Lower lobe of right lung (tissue), 2 donors: ENCODE results near the gene LRCH3. TPM values are rescaled to one million over a fixed set of nuclear protein-coding genes. Genes with fewer than 3 reads are reported as not detected.

Experiments used
- ATAC-seq, 2 donors: fragments of 200-7000 bp; cut with Tn5 transposase; one replicate each; pipeline ENCODE4 v1.9.1; 2020 to 2022; ENCODE audit warnings: mild to moderate bottlenecking in 2 of 2, moderate library complexity in 2 of 2
- DNase-seq: peaks from one replicate; pipeline ENCODE4 v3.0.0-alpha.2; 2020
- H3K27ac ChIP-seq: fragments of 200-600 bp; one replicate; pipeline ENCODE4 v1.8.0; 2022
- H3K27me3 ChIP-seq: fragments of 200-600 bp; one replicate; pipeline ENCODE4 v1.8.0; 2022; ENCODE audit warnings: low read depth
- H3K36me3 ChIP-seq: fragments of 200-600 bp; one replicate; pipeline ENCODE4 v1.8.0; 2022; ENCODE audit warnings: mild to moderate bottlenecking
- H3K4me1 ChIP-seq: fragments of 200-600 bp; one replicate; pipeline ENCODE4 v1.8.0; 2022
- H3K4me3 ChIP-seq: fragments of 200-600 bp; one replicate; pipeline ENCODE4 v1.8.0; 2022; ENCODE audit warnings: mild to moderate bottlenecking
- H3K9me3 ChIP-seq: fragments of 200-600 bp; one replicate; pipeline ENCODE4 v1.8.0; 2022
- intact Hi-C: fragments of 100-400 bp; cut with DNase I; formaldehyde crosslinking; loops from one replicate; pipeline ENCODE4 v1.11.0; 2022
- total RNA-seq: library from RNA; stranded (reverse); fragmentation: NEBNext Ultra II Directional; extraction: Animal tissue kit (Norgen Biotek cat#: 25700); gene quantifications from one replicate; pipeline ENCODE4 v1.2.1, GENCODE V29; 2021
- TF ChIP-seq, protein P1 (sequence below): fragments of 200-600 bp; IDR thresholded peaks from one replicate; pipeline ENCODE4 v1.8.0; 2022; ENCODE audit warnings: antibody characterized with exemption, mild to moderate bottlenecking
- donor health status: DM: no; HTN: yes; CAD: no; lungs with severe emphysema.

LRCH3 gene
- total RNA-seq, 1 donor from 2014 or later: 35.7 TPM

DNA sequence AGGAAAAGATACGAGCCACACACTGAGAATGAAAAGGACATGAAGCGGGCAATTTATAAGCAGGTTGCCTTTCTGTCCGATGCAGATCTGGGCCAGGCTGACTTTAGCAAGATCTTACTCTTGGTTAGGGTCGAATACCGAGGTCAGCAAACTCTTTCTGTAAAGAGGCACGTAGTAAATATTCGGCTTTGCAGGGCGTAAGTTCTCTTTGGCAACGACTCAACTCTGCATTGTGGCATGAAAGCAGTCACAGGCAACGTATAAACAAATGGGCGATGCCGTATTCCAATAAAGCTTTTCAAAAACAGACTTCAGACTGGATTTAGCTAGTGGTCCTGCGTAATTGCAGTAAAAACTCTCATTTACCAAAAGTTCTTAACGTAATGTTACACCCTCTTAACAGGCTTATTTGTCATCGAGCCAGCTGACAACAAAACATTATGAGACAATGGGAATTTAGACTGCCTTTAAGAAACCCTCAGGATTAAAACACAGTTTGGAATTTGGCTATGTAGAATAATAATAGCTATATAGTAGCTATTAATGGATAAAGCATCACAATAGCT, 145.8 kb downstream of the LRCH3 start:
- Histone ChIP-seq H3K36me3 (peaks cover 14% of the 10 kb centered on the region), H3K27me3 (no peaks in the 10 kb centered on the region), H3K27ac (no peak overlapping the region), H3K4me3 (no peak overlapping the region), H3K4me1 (no peaks in the 10 kb centered on the region), H3K9me3 (no peaks in the 10 kb centered on the region)
- ATAC-seq (no peak), DNase-seq (no peak)
- TF ChIP-seq, protein P1, sequence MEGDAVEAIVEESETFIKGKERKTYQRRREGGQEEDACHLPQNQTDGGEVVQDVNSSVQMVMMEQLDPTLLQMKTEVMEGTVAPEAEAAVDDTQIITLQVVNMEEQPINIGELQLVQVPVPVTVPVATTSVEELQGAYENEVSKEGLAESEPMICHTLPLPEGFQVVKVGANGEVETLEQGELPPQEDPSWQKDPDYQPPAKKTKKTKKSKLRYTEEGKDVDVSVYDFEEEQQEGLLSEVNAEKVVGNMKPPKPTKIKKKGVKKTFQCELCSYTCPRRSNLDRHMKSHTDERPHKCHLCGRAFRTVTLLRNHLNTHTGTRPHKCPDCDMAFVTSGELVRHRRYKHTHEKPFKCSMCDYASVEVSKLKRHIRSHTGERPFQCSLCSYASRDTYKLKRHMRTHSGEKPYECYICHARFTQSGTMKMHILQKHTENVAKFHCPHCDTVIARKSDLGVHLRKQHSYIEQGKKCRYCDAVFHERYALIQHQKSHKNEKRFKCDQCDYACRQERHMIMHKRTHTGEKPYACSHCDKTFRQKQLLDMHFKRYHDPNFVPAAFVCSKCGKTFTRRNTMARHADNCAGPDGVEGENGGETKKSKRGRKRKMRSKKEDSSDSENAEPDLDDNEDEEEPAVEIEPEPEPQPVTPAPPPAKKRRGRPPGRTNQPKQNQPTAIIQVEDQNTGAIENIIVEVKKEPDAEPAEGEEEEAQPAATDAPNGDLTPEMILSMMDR: no peak
- intact Hi-C loops: no loop called here

Other genes starting within 250 kb of the LRCH3 start
- 12.4 TPM for gene BDH1, start 235.3 kb upstream of the LRCH3 start, total RNA-seq
- 33.1 TPM for gene RUBCN, start 54.4 kb upstream of the LRCH3 start, total RNA-seq
- 37.7 TPM for gene FYTTD1, start 41.4 kb upstream of the LRCH3 start, total RNA-seq
- 692 TPM for gene RPL35A, start 158.9 kb downstream of the LRCH3 start, total RNA-seq
- gene LMLN, start 169.0 kb downstream of the LRCH3 start, total RNA-seq: 12.3 TPM